HCT116 (cell line): ENCODE results near the gene TENM3. TPM values are rescaled to one million over a fixed set of nuclear protein-coding genes. Genes with fewer than 3 reads are reported as not detected.

ENCODE experiments used
- ATAC-seq: fragments of 200-7000 bp; cut with Tn5 transposase; 2 replicates; pipeline ENCODE4 v1.9.1; 2020; ENCODE audit warnings: mild to moderate bottlenecking, moderate library complexity
- BruUV-seq: library from RNA; stranded (reverse); fragments of 400-500 nt; replicated peaks from 2 replicates; lab custom pipeline; 2021; lab: Mats Ljungman, UMichigan
- CTCF ChIA-PET: fragments of 300-600 bp; sonication (Branson Sonifier 250); formaldehyde crosslinking; loops from one replicate; lab custom pipeline; 2021; ENCODE audit warnings: antibody characterized with exemption; lab: Charles Lee
- POLR2A ChIA-PET: fragments of 300-600, 350-600 bp; sonication (Branson Sonifier 250); formaldehyde crosslinking; loops from one replicate; lab custom pipeline; 2021; ENCODE audit warnings: antibody characterized with exemption; lab: Charles Lee
- RAD21 ChIA-PET, 2 experiments: fragments of 300-600 bp; sonication (Branson Sonifier 250); formaldehyde crosslinking; loops; one replicate each; lab custom pipeline; 2023; ENCODE audit warnings: low total read pairs in 2 of 2; ENCODE audit not compliant: uncharacterized antibody in 2 of 2, unreplicated experiment in 2 of 2, low non-redundant PET in 1 of 2; lab: Charles Lee
- DNase-seq: peaks from one replicate; pipeline ENCODE4 v3.0.0-alpha.2; 2010; ENCODE audit warnings: low read depth, low spot score
- H2AFZ ChIP-seq: fragments of 200-600 bp; shearing (Covaris generic), sonication (generic); 2 replicates; pipeline ENCODE4 v1.6.1; 2017; ENCODE audit warnings: low read depth, mixed run types, mixed read lengths, antibody characterized with exemption, low read length; ENCODE audit not compliant: poor library complexity, severe bottlenecking
- H3K27ac ChIP-seq: 2 replicates; pipeline ENCODE4 v1.5.1; 2012; ENCODE audit warnings: low read depth, low read length
- H3K27me3 ChIP-seq: fragments of 200-600 bp; sonication (generic); 2 replicates; pipeline ENCODE4 v1.6.1; 2016; ENCODE audit warnings: mixed run types, low read length, mixed read lengths; ENCODE audit not compliant: insufficient read depth
- H3K36me3 ChIP-seq, 2 experiments: fragments of 200-500 bp in 1 of 2; fragments of 200-600 bp in 1 of 2; sonication (Bioruptor generic) in 1 of 2; sonication (generic) in 1 of 2; 2 replicates each; pipeline versions ENCODE4 v1.5.1 to v1.6.1; 2014 to 2016; ENCODE audit warnings: low read length in 2 of 2, inconsistent platforms in 1 of 2, mixed read lengths in 1 of 2, mixed run types in 1 of 2; ENCODE audit not compliant: insufficient read depth in 2 of 2, control insufficient read depth in 1 of 2
- H3K4me1 ChIP-seq, 2 experiments: fragments of 200-600 bp in 1 of 2; sonication (generic) in 1 of 2; 2 replicates each; pipeline versions ENCODE4 v1.5.1 to v1.6.1; 2012 to 2017; ENCODE audit warnings: low read length in 2 of 2, inconsistent platforms in 1 of 2, mild to moderate bottlenecking in 1 of 2, mixed read lengths in 1 of 2, mixed run types in 1 of 2, moderate library complexity in 1 of 2; ENCODE audit not compliant: insufficient read depth in 2 of 2, control insufficient read depth in 1 of 2
- H3K4me2 ChIP-seq: fragments of 200-600 bp; sonication (generic); 2 replicates; pipeline ENCODE4 v1.6.1; 2017; ENCODE audit warnings: mixed run types, low read length, mixed read lengths
- H3K4me3 ChIP-seq, 2 experiments: fragments of 200-600 bp in 1 of 2; sonication (generic) in 1 of 2; replicated peaks in 1 of 2; 2 replicates each; pipeline ENCODE4 v1.5.1; 2011 to 2016; ENCODE audit warnings: low read length in 2 of 2, control low read depth in 1 of 2, low read depth in 1 of 2, mild to moderate bottlenecking in 1 of 2, mixed read lengths in 1 of 2, mixed run types in 1 of 2
- H3K79me2 ChIP-seq: fragments of 200-600 bp; sonication (generic); 2 replicates; pipeline ENCODE4 v1.6.1; 2017; ENCODE audit warnings: mild to moderate bottlenecking, mixed run types, low read length, moderate library complexity, mixed read lengths; ENCODE audit not compliant: insufficient read depth
- H3K9ac ChIP-seq: fragments of 200-600 bp; sonication (generic); 2 replicates; pipeline ENCODE4 v1.6.1; 2016; ENCODE audit warnings: low read length, mixed read lengths
- H3K9me2 ChIP-seq: fragments of 200-600 bp; sonication (generic), shearing (Covaris generic); 2 replicates; pipeline ENCODE4 v1.6.1; 2017; ENCODE audit warnings: mixed run types, mild to moderate bottlenecking, moderate library complexity; ENCODE audit not compliant: insufficient read depth
- H3K9me3 ChIP-seq, 2 experiments: fragments of 200-500 bp in 1 of 2; fragments of 200-600 bp in 1 of 2; sonication (Bioruptor generic) in 1 of 2; sonication (generic) in 1 of 2; 2 replicates each; pipeline ENCODE4 v1.6.1; 2014 to 2017; ENCODE audit warnings: low read length in 2 of 2, mixed read lengths in 2 of 2, inconsistent platforms in 1 of 2, low read depth in 1 of 2, mild to moderate bottlenecking in 1 of 2, mixed run types in 1 of 2, moderate library complexity in 1 of 2; ENCODE audit not compliant: control insufficient read depth in 1 of 2, insufficient read depth in 1 of 2
- H4K20me1 ChIP-seq: fragments of 200-600 bp; sonication (generic), shearing (Covaris generic); 2 replicates; pipeline ENCODE4 v1.6.1; 2017; ENCODE audit warnings: mixed run types, mild to moderate bottlenecking, moderate library complexity; ENCODE audit not compliant: insufficient read depth
- CBX3 ChIP-seq: IDR thresholded peaks from 2 replicates; pipeline ENCODE4 v1.6.1; 2012; ENCODE audit warnings: low read depth
- EGR1 ChIP-seq: IDR thresholded peaks from 2 replicates; pipeline ENCODE4 v1.6.1; 2012; ENCODE audit warnings: low read depth
- ELF1 ChIP-seq: IDR thresholded peaks from 2 replicates; pipeline ENCODE4 v1.6.1; 2012; ENCODE audit warnings: low read depth, borderline replicate concordance
- EZH2 ChIP-seq: fragments of 200-600 bp; sonication (generic); IDR thresholded peaks from 2 replicates; pipeline ENCODE4 v1.6.1; 2017; ENCODE audit warnings: antibody characterized with exemption, mixed run types
- EZH2phosphoT487 ChIP-seq: fragments of 200-600 bp; IDR thresholded peaks from 2 replicates; pipeline ENCODE4 v1.6.1; 2018; ENCODE audit warnings: antibody characterized with exemption, borderline replicate concordance
- FOSL1 ChIP-seq: IDR thresholded peaks from 2 replicates; pipeline ENCODE4 v1.6.1; 2012; ENCODE audit warnings: low read depth
- JUND ChIP-seq: IDR thresholded peaks from 2 replicates; pipeline ENCODE4 v1.6.1; 2012
- POLR2A ChIP-seq: IDR thresholded peaks from 2 replicates; pipeline ENCODE4 v1.7.0; 2011; ENCODE audit warnings: borderline replicate concordance; ENCODE audit not compliant: insufficient read depth, insufficient read length; ENCODE audit errors: extremely low read depth
- POLR2AphosphoS5 ChIP-seq: IDR thresholded peaks from 2 replicates; pipeline ENCODE4 v1.6.1; 2011; ENCODE audit warnings: mild to moderate bottlenecking, low read depth, low read length, moderate library complexity
- RAD21 ChIP-seq: IDR thresholded peaks from 2 replicates; pipeline ENCODE4 v1.6.1; 2012; ENCODE audit warnings: low read depth, mild to moderate bottlenecking
- SIN3A ChIP-seq: IDR thresholded peaks from 2 replicates; pipeline ENCODE4 v1.6.1; 2012; ENCODE audit warnings: low read depth
- SRF ChIP-seq: IDR thresholded peaks from 2 replicates; pipeline ENCODE4 v1.6.1; 2012; ENCODE audit warnings: low read depth
- YY1 ChIP-seq: IDR thresholded peaks from 2 replicates; pipeline ENCODE4 v1.6.1; 2011; ENCODE audit warnings: low read length, low read depth, moderate library complexity, mild to moderate bottlenecking; ENCODE audit not compliant: insufficient replicate concordance; ENCODE audit errors: extremely low read depth
- ZFX ChIP-seq: fragments of 450-650 bp; IDR thresholded peaks from 2 replicates; pipeline ENCODE4 v1.6.1; 2017
- ZNF274 ChIP-seq: fragments of 200-500 bp; sonication (Bioruptor generic); IDR thresholded peaks from 2 replicates; pipeline ENCODE4 v1.6.1; 2014; ENCODE audit warnings: mild to moderate bottlenecking, low read depth, low read length, inconsistent platforms
- intact Hi-C: fragments of 100-400 bp; cut with micrococcal nuclease; formaldehyde crosslinking; loops from 2 replicates; pipeline ENCODE4 v1.10.0; 2022
- total RNA-seq: library from RNA; stranded (reverse); gene quantifications from one replicate; pipeline ENCODE4 v1.2.1, GENCODE V29; 2021; ENCODE audit not compliant: unreplicated experiment
- TF ChIP-seq, protein P1 (sequence below), 3 experiments: fragments of 200-600 bp in 1 of 3; sonication (generic) in 1 of 3; IDR thresholded peaks in 2 of 3; conservative IDR thresholded peaks in 1 of 3; 2 replicates each; pipeline ENCODE4 v1.5.1; 2012 to 2017; ENCODE audit warnings: low read depth in 2 of 3, low read length in 2 of 3, antibody characterized with exemption in 1 of 3, borderline replicate concordance in 1 of 3, control low read depth in 1 of 3, mild to moderate bottlenecking in 1 of 3, mixed read lengths in 1 of 3, mixed run types in 1 of 3, moderate library complexity in 1 of 3; ENCODE audit not compliant: insufficient read depth in 1 of 3
- TF ChIP-seq, protein P2 (sequence below): IDR thresholded peaks from 2 replicates; pipeline ENCODE4 v1.6.1; 2012
- TF ChIP-seq, protein P3 (sequence below): IDR thresholded peaks from 2 replicates; pipeline ENCODE4 v1.6.1; 2012
- TF ChIP-seq, protein P4 (sequence below): IDR thresholded peaks from 2 replicates; pipeline ENCODE4 v1.6.1; 2012; ENCODE audit warnings: low read depth

Gene TENM3
- total RNA-seq, 1 experiment from 2014 or later, result 0.54 TPM

DNA sequence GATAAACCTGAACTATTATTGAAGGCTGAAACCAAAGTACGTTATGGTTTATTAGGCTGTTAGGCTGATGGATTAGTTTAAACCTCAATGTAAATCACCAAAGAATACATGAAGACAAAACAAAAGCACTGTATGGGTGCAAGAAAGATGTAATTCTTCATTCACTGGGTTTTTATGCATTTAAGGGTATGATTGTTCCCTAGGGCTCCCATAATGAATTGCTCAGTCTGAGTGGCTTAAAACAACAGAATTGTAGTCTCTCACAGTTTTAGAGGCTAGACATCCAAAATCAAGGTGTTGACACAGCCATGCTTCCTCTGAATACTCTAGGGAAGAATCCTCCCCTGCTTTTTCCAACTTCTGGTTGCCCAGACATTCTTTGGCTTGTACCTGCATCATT is 222.8 kb downstream of the TENM3 start (continued):
- TF ChIP-seq, protein P1, sequence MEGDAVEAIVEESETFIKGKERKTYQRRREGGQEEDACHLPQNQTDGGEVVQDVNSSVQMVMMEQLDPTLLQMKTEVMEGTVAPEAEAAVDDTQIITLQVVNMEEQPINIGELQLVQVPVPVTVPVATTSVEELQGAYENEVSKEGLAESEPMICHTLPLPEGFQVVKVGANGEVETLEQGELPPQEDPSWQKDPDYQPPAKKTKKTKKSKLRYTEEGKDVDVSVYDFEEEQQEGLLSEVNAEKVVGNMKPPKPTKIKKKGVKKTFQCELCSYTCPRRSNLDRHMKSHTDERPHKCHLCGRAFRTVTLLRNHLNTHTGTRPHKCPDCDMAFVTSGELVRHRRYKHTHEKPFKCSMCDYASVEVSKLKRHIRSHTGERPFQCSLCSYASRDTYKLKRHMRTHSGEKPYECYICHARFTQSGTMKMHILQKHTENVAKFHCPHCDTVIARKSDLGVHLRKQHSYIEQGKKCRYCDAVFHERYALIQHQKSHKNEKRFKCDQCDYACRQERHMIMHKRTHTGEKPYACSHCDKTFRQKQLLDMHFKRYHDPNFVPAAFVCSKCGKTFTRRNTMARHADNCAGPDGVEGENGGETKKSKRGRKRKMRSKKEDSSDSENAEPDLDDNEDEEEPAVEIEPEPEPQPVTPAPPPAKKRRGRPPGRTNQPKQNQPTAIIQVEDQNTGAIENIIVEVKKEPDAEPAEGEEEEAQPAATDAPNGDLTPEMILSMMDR (IDR thresholded peaks at IDR 0.05 in 2 of 3, conservative IDR thresholded peaks at IDR 0.05 in 1 of 3; ENCODE audit: borderline replicate concordance in 1 of 3, insufficient read depth in 1 of 3, low read depth in 2 of 3, low read length in 2 of 3), result no peak

DNA sequence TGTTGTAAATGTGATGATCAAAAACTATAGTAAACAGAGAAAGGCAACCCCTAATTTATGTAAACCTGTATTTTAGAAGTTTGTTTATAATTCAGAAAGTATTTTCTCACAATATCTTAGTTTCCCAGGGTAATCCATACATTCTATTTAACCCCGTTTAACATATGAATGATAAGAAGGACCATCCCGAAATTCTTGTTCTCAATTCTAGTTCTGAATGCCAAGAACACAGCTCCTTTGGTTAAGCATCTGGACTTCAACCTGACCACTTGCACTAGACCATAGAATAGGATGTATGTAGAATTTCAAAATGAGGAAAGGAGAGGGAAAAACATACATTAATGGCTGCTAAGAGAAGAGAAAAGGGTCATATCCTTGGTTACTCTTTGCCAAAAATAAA is 227.0 kb downstream of the TENM3 start:
- CTCF ChIA-PET, result no interaction called here
- Histone ChIP-seq H3K4me1 (no peaks in the 10 kb centered on the region), H3K79me2 (no peaks in the 10 kb centered on the region), H3K9me2 (no peaks in the 10 kb centered on the region), H3K4me3 (no peak overlapping the region), H4K20me1 (no peaks in the 10 kb centered on the region), H2AFZ (no peak overlapping the region), H3K27me3 (peaks cover 32% of the 10 kb centered on the region), H3K9ac (no peak overlapping the region), H3K36me3 (no peaks in the 10 kb centered on the region), H3K4me2 (no peak overlapping the region), H3K27ac (no peak overlapping the region), H3K9me3 (no peaks in the 10 kb centered on the region)
- DNase-seq (no peak), ATAC-seq (no peak)
- intact Hi-C loops, result no loop called here
- RAD21 ChIA-PET, result no interaction called here
- TF ChIP-seq POLR2A (no peak), EZH2 (no peak), ZNF274 (no peak), YY1 (no peak), ZFX (no peak), RAD21 (no peak), POLR2AphosphoS5 (no peak), EGR1 (no peak), SRF (no peak), ELF1 (no peak), CBX3 (no peak), JUND (no peak), EZH2phosphoT487 (no peak), FOSL1 (no peak), SIN3A (no peak)
- TF ChIP-seq, protein P2, sequence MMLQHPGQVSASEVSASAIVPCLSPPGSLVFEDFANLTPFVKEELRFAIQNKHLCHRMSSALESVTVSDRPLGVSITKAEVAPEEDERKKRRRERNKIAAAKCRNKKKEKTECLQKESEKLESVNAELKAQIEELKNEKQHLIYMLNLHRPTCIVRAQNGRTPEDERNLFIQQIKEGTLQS, result no peak
- TF ChIP-seq, protein P3, sequence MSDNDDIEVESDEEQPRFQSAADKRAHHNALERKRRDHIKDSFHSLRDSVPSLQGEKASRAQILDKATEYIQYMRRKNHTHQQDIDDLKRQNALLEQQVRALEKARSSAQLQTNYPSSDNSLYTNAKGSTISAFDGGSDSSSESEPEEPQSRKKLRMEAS, result no peak
- TF ChIP-seq, protein P1 (IDR thresholded peaks at IDR 0.05 in 2 of 3, conservative IDR thresholded peaks at IDR 0.05 in 1 of 3; ENCODE audit: borderline replicate concordance in 1 of 3, insufficient read depth in 1 of 3, low read depth in 2 of 3, low read length in 2 of 3), result no peak
- TF ChIP-seq, protein P4, sequence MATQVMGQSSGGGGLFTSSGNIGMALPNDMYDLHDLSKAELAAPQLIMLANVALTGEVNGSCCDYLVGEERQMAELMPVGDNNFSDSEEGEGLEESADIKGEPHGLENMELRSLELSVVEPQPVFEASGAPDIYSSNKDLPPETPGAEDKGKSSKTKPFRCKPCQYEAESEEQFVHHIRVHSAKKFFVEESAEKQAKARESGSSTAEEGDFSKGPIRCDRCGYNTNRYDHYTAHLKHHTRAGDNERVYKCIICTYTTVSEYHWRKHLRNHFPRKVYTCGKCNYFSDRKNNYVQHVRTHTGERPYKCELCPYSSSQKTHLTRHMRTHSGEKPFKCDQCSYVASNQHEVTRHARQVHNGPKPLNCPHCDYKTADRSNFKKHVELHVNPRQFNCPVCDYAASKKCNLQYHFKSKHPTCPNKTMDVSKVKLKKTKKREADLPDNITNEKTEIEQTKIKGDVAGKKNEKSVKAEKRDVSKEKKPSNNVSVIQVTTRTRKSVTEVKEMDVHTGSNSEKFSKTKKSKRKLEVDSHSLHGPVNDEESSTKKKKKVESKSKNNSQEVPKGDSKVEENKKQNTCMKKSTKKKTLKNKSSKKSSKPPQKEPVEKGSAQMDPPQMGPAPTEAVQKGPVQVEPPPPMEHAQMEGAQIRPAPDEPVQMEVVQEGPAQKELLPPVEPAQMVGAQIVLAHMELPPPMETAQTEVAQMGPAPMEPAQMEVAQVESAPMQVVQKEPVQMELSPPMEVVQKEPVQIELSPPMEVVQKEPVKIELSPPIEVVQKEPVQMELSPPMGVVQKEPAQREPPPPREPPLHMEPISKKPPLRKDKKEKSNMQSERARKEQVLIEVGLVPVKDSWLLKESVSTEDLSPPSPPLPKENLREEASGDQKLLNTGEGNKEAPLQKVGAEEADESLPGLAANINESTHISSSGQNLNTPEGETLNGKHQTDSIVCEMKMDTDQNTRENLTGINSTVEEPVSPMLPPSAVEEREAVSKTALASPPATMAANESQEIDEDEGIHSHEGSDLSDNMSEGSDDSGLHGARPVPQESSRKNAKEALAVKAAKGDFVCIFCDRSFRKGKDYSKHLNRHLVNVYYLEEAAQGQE, result no peak
- no TSS peak for BruUV-seq
- POLR2A ChIA-PET, result no interaction called here
